Activated B cell treated with CpG ODN at 0.5 μM for 24 hours (primary cell): ENCODE results near the gene TMEM235. TPM values are rescaled to one million over a fixed set of nuclear protein-coding genes. Genes with fewer than 3 reads are reported as not detected.

ENCODE experiments used
- ATAC-seq: fragments of 200-7000 bp; cut with Tn5 transposase; one replicate; pipeline ENCODE4 v1.10.0; 2021; ENCODE audit warnings: low read depth, mild to moderate bottlenecking, moderate library complexity
- CTCF ChIA-PET: fragments of 350-600 bp; sonication (Branson Sonifier 250); formaldehyde crosslinking; loops from one replicate; lab custom pipeline; 2021; ENCODE audit warnings: antibody characterized with exemption; lab: Charles Lee
- POLR2A ChIA-PET: fragments of 350-600 bp; sonication (Branson Sonifier 250); formaldehyde crosslinking; loops from one replicate; lab custom pipeline; 2021; ENCODE audit warnings: antibody characterized with exemption; lab: Charles Lee
- DNase-seq: peaks from one replicate; pipeline ENCODE4 v3.0.0; 2022
- H3K27ac Mint-ChIP-seq: one replicate; pipeline ENCODE4 v1.8.0; 2020; ENCODE audit warnings: mixed read lengths
- H3K27me3 Mint-ChIP-seq: one replicate; pipeline ENCODE4 v1.8.0; 2021; ENCODE audit warnings: mixed read lengths
- H3K36me3 Mint-ChIP-seq: one replicate; pipeline ENCODE4 v1.8.0; 2021; ENCODE audit warnings: low read depth, mixed read lengths
- H3K4me1 Mint-ChIP-seq: one replicate; pipeline ENCODE4 v1.8.0; 2021; ENCODE audit warnings: mixed read lengths
- H3K4me3 Mint-ChIP-seq: one replicate; pipeline ENCODE4 v1.8.0; 2020; ENCODE audit warnings: mild to moderate bottlenecking, mixed read lengths
- H3K9me3 Mint-ChIP-seq: one replicate; pipeline ENCODE4 v1.8.0; 2020; ENCODE audit warnings: mixed read lengths
- CTCF ChIP-seq: fragments of 200-600 bp; IDR thresholded peaks from one replicate; pipeline ENCODE4 v1.8.0; 2022; ENCODE audit warnings: antibody characterized with exemption, mild to moderate bottlenecking
- intact Hi-C: fragments of 100-400 bp; cut with micrococcal nuclease; formaldehyde crosslinking; loops from one replicate; pipeline ENCODE4 v1.15.1; 2024
- total RNA-seq: library from RNA; stranded (reverse); gene quantifications from 2 replicates; pipeline ENCODE4 v1.2.3, GENCODE V29; 2022

Gene TMEM235
- total RNA-seq, 1 donor from 2014 or later = not detected

- DNase-seq = no peak
- CTCF ChIA-PET = interaction anchor here (0.8 to 2.1 kb wide), 6 partner anchors 8 to 101 kb away, joined by 3 to 9 read pairs (median 4); no protein-coding TSS in a partner anchor
- H3K9me3 Mint-ChIP-seq = no peaks in the 10 kb centered on the region
Measured at GRCh38 chr17:78185981-78186691, 45.3 kb upstream of the TMEM235 start.

GRCh38 chr17:78186692-78187595, 44.5 kb upstream of the TMEM235 start, which contains the start of the genes AFMID and TK1:
AFMID (plus strand) TSS chr17:78187362; CDS start chr17:78187371, 9 bp downstream.
TK1 (minus strand) TSS chr17:78187052; CDS start chr17:78186994, 58 bp downstream.
- ChIA-PET POLR2A (interaction anchor here (0.5 to 33.1 kb wide), 5 partner anchors 11 to 71 kb away, joined by 3 to 2404 read pairs (median 3); partner anchors contain the start of genes C17orf99, SYNGR2, TMC6 and TMC8), CTCF (interaction anchor here (0.8 to 2.1 kb wide), 6 partner anchors 9 to 102 kb away, joined by 3 to 9 read pairs (median 4); no protein-coding TSS in a partner anchor)
- no peaks in the 10 kb centered on the region for H3K9me3 Mint-ChIP-seq
- peaks cover 1% of the 10 kb centered on the region for H3K36me3 Mint-ChIP-seq
- no peak for TF ChIP-seq CTCF
- DNase-seq (peak; percentile 83), ATAC-seq (peak; percentile 96)
- intact Hi-C loops = loop anchor here (1.0 to 2.0 kb wide), 2 partner anchors 74 to 173 kb away; partner anchors contain the start of gene SOCS3
- peaks cover 18% of the 10 kb centered on the region for H3K4me1 Mint-ChIP-seq
- no peaks in the 10 kb centered on the region for H3K27me3 Mint-ChIP-seq
- peak within 1 kb of the TSS; percentile 85 for H3K4me3 Mint-ChIP-seq
- peak within 1 kb of the TSS; percentile 54 for H3K27ac Mint-ChIP-seq

More at GRCh38 chr17:78185981-78186691, 45.3 kb upstream of the TMEM235 start:
- Mint-ChIP-seq H3K27ac (peak overlapping the region; percentile 54), H3K4me1 (peaks cover 23% of the 10 kb centered on the region), H3K4me3 (peak overlapping the region; percentile 57), H3K27me3 (no peaks in the 10 kb centered on the region), H3K36me3 (peaks cover under 1% of the 10 kb centered on the region)
- POLR2A ChIA-PET = interaction anchor here (0.5 to 33.1 kb wide), 5 partner anchors 10 to 70 kb away, joined by 3 to 2404 read pairs (median 3); partner anchors contain the start of genes C17orf99, SYNGR2, TMC6 and TMC8
- no peak for TF ChIP-seq CTCF
- no peak for ATAC-seq
- intact Hi-C loops = loop anchor here (2.0 kb wide), 1 partner anchor 73 kb away; no protein-coding TSS in a partner anchor

GRCh38 chr17:78196716-78197115, 34.7 kb upstream of the TMEM235 start:
- Mint-ChIP-seq H3K27me3 (no peaks in the 10 kb centered on the region), H3K4me3 (no peak overlapping the region), H3K9me3 (no peaks in the 10 kb centered on the region), H3K27ac (no peak overlapping the region), H3K36me3 (peaks cover 19% of the 10 kb centered on the region), H3K4me1 (peaks cover 17% of the 10 kb centered on the region)
- POLR2A ChIA-PET = interaction anchor here (0.7 to 1.1 kb wide), 3 partner anchors 20 to 1690 kb away, joined by 3 to 8 read pairs (median 3); no protein-coding TSS in a partner anchor
- intact Hi-C loops = no loop called here
- DNase-seq (no peak), ATAC-seq (no peak)
- no peak for TF ChIP-seq CTCF
- CTCF ChIA-PET = no interaction called here

GRCh38 chr17:78197147-78197832, 34.1 kb upstream of the TMEM235 start:
- TF ChIP-seq CTCF = no peak
- ChIA-PET CTCF (no interaction called here), POLR2A (interaction anchor here (1.0 to 1.1 kb wide), 2 partner anchors 21 to 30 kb away, joined by 3 to 8 read pairs; no protein-coding TSS in a partner anchor)
- Mint-ChIP-seq H3K27me3 (no peaks in the 10 kb centered on the region), H3K4me3 (no peak overlapping the region), H3K36me3 (peaks cover 19% of the 10 kb centered on the region), H3K27ac (no peak overlapping the region), H3K9me3 (no peaks in the 10 kb centered on the region), H3K4me1 (peaks cover 17% of the 10 kb centered on the region)
- DNase-seq (no peak), ATAC-seq (no peak)
- intact Hi-C loops = no loop called here
